WTC11 (cell line): Measurements from ENCODE around the gene LARGE1.

Source experiments
- CREB1 ChIP-seq: sonication (generic); formaldehyde crosslinking; IDR thresholded peaks from 2 replicates; pipeline ENCODE4 v1.8.0; 2023; ENCODE audit warnings: mild to moderate bottlenecking, missing genetic modification reagents
- CTCF ChIP-seq: fragments of 200-600 bp; IDR thresholded peaks from 2 replicates; pipeline ENCODE4 v1.8.0; 2022; ENCODE audit warnings: antibody characterized with exemption
- FOXK1 ChIP-seq: sonication (generic); formaldehyde crosslinking; IDR thresholded peaks from 2 replicates; pipeline ENCODE4 v1.8.0; 2022; ENCODE audit warnings: mild to moderate bottlenecking, moderate library complexity, missing genetic modification reagents
- TEAD4 ChIP-seq: sonication (generic); formaldehyde crosslinking; IDR thresholded peaks from 2 replicates; pipeline ENCODE4 v1.8.0; 2022; ENCODE audit warnings: mild to moderate bottlenecking, missing genetic modification reagents

- TF ChIP-seq FOXK1 (no peak), TEAD4 (CRISPR knock-in tag) (no peak), CREB1 (no peak), CTCF (no peak)
Measured at GRCh38 chr22:33741025-33741424, 179.3 kb downstream of the LARGE1 start.
